Mucosa of descending colon (tissue), 3 donors: ENCODE data around the gene PLEKHA8. TPM values are rescaled to one million over a fixed set of nuclear protein-coding genes. Genes with fewer than 3 reads are reported as not detected.

ENCODE experiments used
- ATAC-seq: fragments of 200-7000 bp; cut with Tn5 transposase; one replicate; pipeline ENCODE4 v1.9.1; 2020; ENCODE audit warnings: mild to moderate bottlenecking, moderate library complexity
- DNase-seq, 3 donors: peaks; one replicate each; pipeline ENCODE4 v3.0.0-alpha.2; 2020
- H3K36me3 ChIP-seq: fragments of 200-600 bp; one replicate; pipeline ENCODE4 v1.8.0; 2021; ENCODE audit warnings: low read depth, mild to moderate bottlenecking
- H3K4me1 ChIP-seq: fragments of 200-600 bp; one replicate; pipeline ENCODE4 v1.8.0; 2021; ENCODE audit warnings: low read depth, mild to moderate bottlenecking
- H3K4me3 ChIP-seq: fragments of 200-600 bp; one replicate; pipeline ENCODE4 v1.8.0; 2021; ENCODE audit warnings: mild to moderate bottlenecking
- H3K9me3 ChIP-seq: fragments of 200-600 bp; one replicate; pipeline ENCODE4 v1.8.0; 2021; ENCODE audit warnings: mild to moderate bottlenecking
- CTCF ChIP-seq: fragments of 200-600 bp; IDR thresholded peaks from one replicate; pipeline ENCODE4 v1.8.0; 2022; ENCODE audit warnings: antibody characterized with exemption, mild to moderate bottlenecking
- intact Hi-C, 2 donors: fragments of 100-400 bp; cut with DNase I in 1 of 2; cut with micrococcal nuclease in 1 of 2; formaldehyde crosslinking; loops; one replicate each; pipeline versions ENCODE4 v1.11.0 to v1.11.1; 2022; cut with DNase I, micrococcal nuclease
- total RNA-seq, 3 donors: library from RNA; stranded (reverse); fragmentation: NEBNext Ultra II Directional in 2 of 3; extraction: Animal tissue kit (Norgen Biotek cat#: 25700) in 2 of 3; gene quantifications; one replicate each; pipeline versions ENCODE4 v1.2.1 to v1.2.4, GENCODE V29; 2021 to 2023
- donor health status: DM: no; HTN: no; CAD: no; lungs with moderate emphysema.
- donor health status: DM: no; HTN: no; CAD: no.
- donor health status: DM: no; HTN: yes; CAD: no.

The PLEKHA8 gene
- total RNA-seq, 3 donors from 2014 or later = 11.7 to 13.0 (median 12.5) TPM

- intact Hi-C loops = no loop called here
- Histone ChIP-seq H3K9me3 (no peaks in the 10 kb centered on the region), H3K4me3 (no peak overlapping the region), H3K36me3 (no peaks in the 10 kb centered on the region), H3K4me1 (peaks cover 17% of the 10 kb centered on the region)
- ATAC-seq (no peak), DNase-seq (no peak)
- TF ChIP-seq CTCF = no peak
These were observed 4.7 kb upstream of the PLEKHA8 start for GRCh38 chr7:30023524-30023923.

GRCh38 chr7:30026229-30027064, 1.8 kb upstream of the PLEKHA8 start, which contains the start of gene FKBP14:
Gene FKBP14, minus strand, starts transcription at chr7:30026702. Its CDS starts 194 bp downstream, at chr7:30026508.
- ATAC-seq = peak; percentile 89
- Histone ChIP-seq H3K9me3 (no peaks in the 10 kb centered on the region), H3K4me3 (peak within 1 kb of the TSS; percentile 12), H3K36me3 (no peaks in the 10 kb centered on the region), H3K4me1 (peaks cover 23% of the 10 kb centered on the region)
- DNase-seq = peak; percentile 95 to 98 (median 97)
- intact Hi-C loops = no loop called here
- TF ChIP-seq CTCF = no peak

GRCh38 chr7:30027065-30027456, 1.2 kb upstream of the PLEKHA8 start:
- DNase-seq (no peak), ATAC-seq (peak; percentile 10)
- H3K4me1 ChIP-seq = peaks cover 23% of the 10 kb centered on the region
- H3K9me3 ChIP-seq = no peaks in the 10 kb centered on the region
- intact Hi-C loops = no loop called here
- peak overlapping the region; percentile 12 for H3K4me3 ChIP-seq
- no peaks in the 10 kb centered on the region for H3K36me3 ChIP-seq
- TF ChIP-seq CTCF = no peak

GRCh38 chr7:30027740-30028215, 434 bp upstream of the PLEKHA8 start:
- intact Hi-C loops = no loop called here
- Histone ChIP-seq H3K4me1 (peaks cover 30% of the 10 kb centered on the region), H3K9me3 (no peaks in the 10 kb centered on the region), H3K36me3 (no peaks in the 10 kb centered on the region), H3K4me3 (peak overlapping the region; percentile 73)
- TF ChIP-seq CTCF = no peak
- DNase-seq (no peak), ATAC-seq (no peak)

- TF ChIP-seq CTCF = no peak
- peak; percentile 25 for ATAC-seq
- DNase-seq = peak in 1 of 3 donors; percentile 55
- Histone ChIP-seq H3K4me3 (peak overlapping the region; percentile 73), H3K36me3 (no peaks in the 10 kb centered on the region), H3K4me1 (peaks cover 32% of the 10 kb centered on the region), H3K9me3 (no peaks in the 10 kb centered on the region)
- intact Hi-C loops = no loop called here
These were observed 780 bp downstream of the PLEKHA8 start for GRCh38 chr7:30028749-30029635.
